Measurements from ENCODE around the gene INHBC.

GRCh38 chr12:57479043-57479375 is 44.4 kb downstream of the INHBC start:
- TF ChIP-seq POLR2A (IDR thresholded peaks at IDR 0.05), result no peak
- no peak for TF ChIP-seq CTCF (IDR thresholded peaks at IDR 0.05)
